Mammary microvascular endothelial cell (primary cell): ENCODE data around the gene ZNF275. TPM values are rescaled to one million over a fixed set of nuclear protein-coding genes. Genes with fewer than 3 reads are reported as not detected.

Experiments
- total RNA-seq: library from RNA; depleted of rRNA; stranded (reverse); fragments of >200 nt; gene quantifications from 2 replicates; pipeline ENCODE4 v1.2.3, GENCODE V29; 2015

ZNF275 gene, protein sequence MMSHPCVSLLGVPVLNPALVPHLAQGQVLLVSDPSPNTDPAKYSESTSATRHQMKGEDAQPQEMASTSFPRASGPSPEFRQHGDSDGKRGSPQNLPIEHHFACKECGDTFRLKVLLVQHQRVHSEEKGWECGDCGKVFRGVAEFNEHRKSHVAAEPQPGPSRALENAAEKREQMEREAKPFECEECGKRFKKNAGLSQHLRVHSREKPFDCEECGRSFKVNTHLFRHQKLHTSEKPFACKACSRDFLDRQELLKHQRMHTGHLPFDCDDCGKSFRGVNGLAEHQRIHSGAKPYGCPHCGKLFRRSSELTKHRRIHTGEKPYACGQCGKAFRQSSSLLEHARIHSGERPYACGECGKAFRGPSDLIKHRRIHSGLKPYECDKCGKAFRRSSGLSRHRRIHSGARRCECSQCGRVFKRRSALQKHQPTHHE
- total RNA-seq = 3.3 and 4.4 TPM in 2 replicates

GRCh38 chrX:153333821-153334653, at the start of gene ZNF275:
TSS of gene ZNF275 (plus strand) at chrX:153334153. CDS start at chrX:153336680, 2,527 bp downstream.

DNA sequence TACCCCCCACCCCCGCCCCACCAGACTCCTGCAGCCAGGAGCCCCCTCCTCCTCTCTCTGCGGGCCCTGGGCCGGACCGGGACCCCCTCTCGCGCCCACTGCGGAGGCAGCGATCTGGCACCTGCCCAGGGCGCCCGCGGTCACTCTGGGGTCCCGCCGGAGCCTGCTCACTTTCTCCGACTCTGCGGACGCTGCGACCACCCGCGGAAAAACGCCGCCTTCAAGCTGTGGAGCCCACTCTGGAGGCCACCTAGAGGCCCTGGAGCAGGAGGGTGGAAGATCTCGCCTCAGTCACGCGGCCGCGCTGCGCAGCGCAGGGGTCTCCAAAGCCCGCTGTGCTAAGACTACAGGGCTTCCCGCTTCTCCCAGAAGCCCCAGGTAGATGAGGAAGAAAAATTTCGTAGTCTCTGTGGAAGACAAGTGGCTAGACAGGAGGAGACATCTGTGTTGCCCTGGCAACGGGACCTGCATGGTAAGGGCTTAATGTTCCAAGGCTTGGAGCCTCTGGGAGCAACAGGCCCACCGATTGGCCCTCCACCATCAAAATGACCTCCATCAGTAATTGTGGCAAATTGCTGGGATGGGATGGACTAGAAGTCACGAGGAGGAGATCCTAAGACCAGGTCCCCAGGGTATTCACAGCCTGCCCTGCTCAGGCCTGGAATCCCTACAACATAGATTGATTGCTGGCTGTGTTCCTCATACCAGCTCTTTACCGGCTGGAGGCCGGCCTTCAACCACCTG, 12.4 kb upstream of the ZNF275 start, which contains the start of gene PNMA6F:
TSS of gene PNMA6F (minus strand) at position 387 of the 744 bp plus-strand sequence. CDS start 1,093 bp downstream, outside the sequence.

DNA sequence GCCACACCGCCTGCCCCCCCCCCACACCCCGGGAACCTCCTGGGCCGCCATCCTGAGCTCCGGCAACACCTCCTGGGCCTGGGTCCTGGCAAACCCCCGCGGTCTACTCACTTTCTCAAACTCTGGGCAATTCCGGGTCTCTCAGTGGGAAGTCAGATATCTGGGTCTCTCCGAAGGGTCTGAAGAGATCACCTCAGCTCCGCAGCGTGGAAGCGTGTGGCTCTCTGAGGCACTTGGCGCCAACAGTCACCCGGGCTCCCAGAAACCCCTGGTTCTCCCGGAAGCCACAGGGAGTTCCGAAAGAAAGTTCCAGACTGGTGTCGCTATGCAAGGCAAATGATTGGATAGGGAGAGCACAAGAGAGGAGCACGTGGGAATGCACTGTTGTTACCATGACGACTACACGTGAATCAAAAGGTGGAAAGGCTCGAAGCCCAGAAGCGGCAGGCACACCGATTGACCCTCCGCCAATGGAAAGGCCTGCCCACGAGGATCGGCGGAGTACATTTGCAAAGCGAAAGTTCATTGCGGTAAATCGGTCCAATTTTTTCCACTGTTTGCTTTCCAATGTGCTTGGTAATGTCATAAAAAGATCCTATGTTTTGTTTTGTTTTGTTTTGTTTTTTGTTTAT, 67.3 kb downstream of the ZNF275 start, which contains the start of gene PNMA6E:
TSS of gene PNMA6E (minus strand) at position 218 of the 632 bp plus-strand sequence. CDS start 2,501 bp downstream, outside the sequence.

Other genes with a start within 250 kb of the ZNF275 start
- gene MAGEA1, start 154.9 kb upstream of the ZNF275 start, total RNA-seq = not detected in 2 replicates
- not detected in 2 replicates for gene PNMA6F, start 12.4 kb upstream of the ZNF275 start, total RNA-seq
- gene PNMA6E, start 67.2 kb downstream of the ZNF275 start, total RNA-seq = not detected in 2 replicates
- 0.07 and 0.10 TPM in 2 replicates for gene ZFP92, start 77.3 kb downstream of the ZNF275 start, total RNA-seq
- gene TREX2, start 111.9 kb downstream of the ZNF275 start, total RNA-seq = 2.2 TPM in 1 of 2 replicates, not detected in the other
- gene HAUS7, start 136.4 kb downstream of the ZNF275 start, total RNA-seq = 34.5 and 42.4 TPM in 2 replicates
- 6.0 and 7.2 TPM in 2 replicates for gene BGN, start 160.8 kb downstream of the ZNF275 start, total RNA-seq
- gene ATP2B3, start 183.5 kb downstream of the ZNF275 start, total RNA-seq = not detected in 2 replicates